MM.1S (cell line): ENCODE data around the gene ZNF638.

Source experiments
- DNase-seq: peaks from one replicate; pipeline ENCODE4 v3.0.0-alpha.2; 2015
- H2AFZ ChIP-seq: fragments of 300-600 bp; sonication (generic); 2 replicates; pipeline ENCODE4 v1.6.0; 2016; ENCODE audit warnings: antibody characterized with exemption, low read length
- H3F3A ChIP-seq: fragments of 300-600 bp; sonication (generic); 2 replicates; pipeline ENCODE4 v1.6.1; 2016; ENCODE audit warnings: mild to moderate bottlenecking, antibody characterized with exemption, low read length, moderate library complexity, mixed read lengths; ENCODE audit not compliant: insufficient read depth
- H3K27ac ChIP-seq: fragments of 300-600 bp; sonication (generic); 2 replicates; pipeline ENCODE4 v1.5.1; 2016; ENCODE audit warnings: mild to moderate bottlenecking, low read length
- H3K27me3 ChIP-seq: fragments of 300-600 bp; sonication (generic); replicated peaks from 2 replicates; pipeline ENCODE4 v1.6.0; 2016; ENCODE audit warnings: low read length; ENCODE audit not compliant: insufficient read depth
- H3K36me3 ChIP-seq: fragments of 300-600 bp; sonication (generic); replicated peaks from 2 replicates; pipeline ENCODE4 v1.6.1; 2016; ENCODE audit warnings: mild to moderate bottlenecking, low read length, mixed read lengths; ENCODE audit not compliant: insufficient read depth
- H3K4me1 ChIP-seq: fragments of 300-600 bp; sonication (generic); 2 replicates; pipeline ENCODE4 v1.6.1; 2016; ENCODE audit warnings: low read length, mixed read lengths
- H3K4me2 ChIP-seq: fragments of 300-600 bp; sonication (generic); 2 replicates; pipeline ENCODE4 v1.6.0; 2016; ENCODE audit warnings: low read depth, low read length
- H3K4me3 ChIP-seq: fragments of 300-600 bp; sonication (generic); 2 replicates; pipeline ENCODE4 v1.5.1; 2016; ENCODE audit warnings: low read length, mixed read lengths
- H3K79me2 ChIP-seq: fragments of 300-600 bp; sonication (generic); 2 replicates; pipeline ENCODE4 v1.6.1; 2016; ENCODE audit warnings: mixed run types, low read length, mixed read lengths
- H3K9ac ChIP-seq: fragments of 300-600 bp; sonication (generic); 2 replicates; pipeline ENCODE4 v1.6.1; 2016; ENCODE audit warnings: low read length, mixed read lengths
- H3K9me2 ChIP-seq: fragments of 300-600 bp; sonication (generic); replicated peaks from 2 replicates; pipeline ENCODE4 v1.6.1; 2016; ENCODE audit warnings: mild to moderate bottlenecking, low read length, mixed read lengths; ENCODE audit not compliant: insufficient read depth
- H3K9me3 ChIP-seq: fragments of 300-600 bp; sonication (generic); replicated peaks from 2 replicates; pipeline ENCODE4 v1.6.1; 2016; ENCODE audit warnings: mild to moderate bottlenecking, low read length, mixed read lengths; ENCODE audit not compliant: insufficient read depth
- H4K20me1 ChIP-seq: fragments of 300-600 bp; sonication (generic); 2 replicates; pipeline ENCODE4 v1.6.1; 2016; ENCODE audit warnings: mild to moderate bottlenecking, low read length, moderate library complexity, mixed read lengths; ENCODE audit not compliant: insufficient read depth
- EZH2 ChIP-seq: fragments of 300-600 bp; sonication (generic); optimal IDR thresholded peaks from 2 replicates; pipeline ENCODE3; 2017; ENCODE audit warnings: low read depth, mild to moderate bottlenecking, antibody characterized with exemption, low read length, mixed read lengths
- EZH2phosphoT487 ChIP-seq: fragments of 300-600 bp; sonication (generic); IDR thresholded peaks from 2 replicates; pipeline ENCODE4 v1.6.1; 2018; ENCODE audit warnings: antibody characterized with exemption, low read length
- TF ChIP-seq, protein P1 (sequence below): fragments of 300-600 bp; sonication (generic); IDR thresholded peaks from 2 replicates; pipeline ENCODE4 v1.5.1; 2016; ENCODE audit warnings: antibody characterized with exemption, low read length, mixed read lengths

Gene ZNF638

GRCh38 chr2:71481111-71481510 is 149.5 kb downstream of the ZNF638 start:
- no peaks in the 10 kb centered on the region for H3K4me1 ChIP-seq
- H3K79me2 ChIP-seq, result no peaks in the 10 kb centered on the region
- H3K27ac ChIP-seq, result no peak overlapping the region
- H3K9me3 ChIP-seq, result no peaks in the 10 kb centered on the region
- H3K4me3 ChIP-seq, result no peak overlapping the region
- DNase-seq, result no peak
- H2AFZ ChIP-seq, result no peak overlapping the region
- TF ChIP-seq EZH2 (no peak), EZH2phosphoT487 (no peak)
- TF ChIP-seq, protein P1, sequence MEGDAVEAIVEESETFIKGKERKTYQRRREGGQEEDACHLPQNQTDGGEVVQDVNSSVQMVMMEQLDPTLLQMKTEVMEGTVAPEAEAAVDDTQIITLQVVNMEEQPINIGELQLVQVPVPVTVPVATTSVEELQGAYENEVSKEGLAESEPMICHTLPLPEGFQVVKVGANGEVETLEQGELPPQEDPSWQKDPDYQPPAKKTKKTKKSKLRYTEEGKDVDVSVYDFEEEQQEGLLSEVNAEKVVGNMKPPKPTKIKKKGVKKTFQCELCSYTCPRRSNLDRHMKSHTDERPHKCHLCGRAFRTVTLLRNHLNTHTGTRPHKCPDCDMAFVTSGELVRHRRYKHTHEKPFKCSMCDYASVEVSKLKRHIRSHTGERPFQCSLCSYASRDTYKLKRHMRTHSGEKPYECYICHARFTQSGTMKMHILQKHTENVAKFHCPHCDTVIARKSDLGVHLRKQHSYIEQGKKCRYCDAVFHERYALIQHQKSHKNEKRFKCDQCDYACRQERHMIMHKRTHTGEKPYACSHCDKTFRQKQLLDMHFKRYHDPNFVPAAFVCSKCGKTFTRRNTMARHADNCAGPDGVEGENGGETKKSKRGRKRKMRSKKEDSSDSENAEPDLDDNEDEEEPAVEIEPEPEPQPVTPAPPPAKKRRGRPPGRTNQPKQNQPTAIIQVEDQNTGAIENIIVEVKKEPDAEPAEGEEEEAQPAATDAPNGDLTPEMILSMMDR, result no peak
- no peaks in the 10 kb centered on the region for H3K9me2 ChIP-seq
- H3K27me3 ChIP-seq, result no peaks in the 10 kb centered on the region
- no peak overlapping the region for H3K9ac ChIP-seq
- H3K4me2 ChIP-seq, result no peak overlapping the region
- no peaks in the 10 kb centered on the region for H3F3A ChIP-seq
- no peaks in the 10 kb centered on the region for H4K20me1 ChIP-seq
- H3K36me3 ChIP-seq, result no peaks in the 10 kb centered on the region

- no peaks in the 10 kb centered on the region for H4K20me1 ChIP-seq
- TF ChIP-seq, protein P1, result no peak
- no peak for TF ChIP-seq EZH2
- no peak for TF ChIP-seq EZH2phosphoT487
- H3K9me3 ChIP-seq, result no peaks in the 10 kb centered on the region
- no peaks in the 10 kb centered on the region for H3K9me2 ChIP-seq
- DNase-seq, result no peak
- H3K36me3 ChIP-seq, result no peaks in the 10 kb centered on the region
- no peaks in the 10 kb centered on the region for H3K4me1 ChIP-seq
- no peaks in the 10 kb centered on the region for H3K27me3 ChIP-seq
- H3F3A ChIP-seq, result no peaks in the 10 kb centered on the region
- H2AFZ ChIP-seq, result no peak overlapping the region
- H3K27ac ChIP-seq, result no peak overlapping the region
- H3K79me2 ChIP-seq, result no peaks in the 10 kb centered on the region
- H3K4me3 ChIP-seq, result no peak overlapping the region
- no peak overlapping the region for H3K9ac ChIP-seq
- H3K4me2 ChIP-seq, result no peak overlapping the region
Measured at GRCh38 chr2:71482055-71482454, 150.5 kb downstream of the ZNF638 start.

DNA sequence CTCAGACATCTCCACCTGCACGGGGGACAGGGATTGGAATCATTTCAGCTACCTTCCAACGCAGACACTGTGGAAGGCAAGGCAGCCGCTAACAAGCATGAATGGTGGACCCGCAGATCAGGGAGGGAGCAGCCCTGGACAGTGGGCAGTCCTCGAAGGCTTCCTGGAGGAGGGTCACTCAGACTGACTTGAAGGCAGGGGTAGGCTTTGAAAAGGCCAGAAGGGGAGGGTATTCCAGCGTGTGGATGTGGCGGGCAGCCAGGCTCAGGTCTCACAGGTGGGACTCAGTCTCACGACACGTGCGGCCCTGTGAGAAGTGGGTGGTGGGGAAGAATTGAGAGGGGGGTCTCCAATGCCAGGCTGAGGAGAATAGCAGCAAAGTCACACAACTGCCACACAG is 151.7 kb downstream of the ZNF638 start:
- no peaks in the 10 kb centered on the region for H3K27me3 ChIP-seq
- no peaks in the 10 kb centered on the region for H3K9me2 ChIP-seq
- H3K4me2 ChIP-seq, result no peak overlapping the region
- TF ChIP-seq, protein P1, result no peak
- TF ChIP-seq EZH2phosphoT487, result no peak
- TF ChIP-seq EZH2, result no peak
- H3K4me1 ChIP-seq, result no peaks in the 10 kb centered on the region
- no peak overlapping the region for H3K9ac ChIP-seq
- H2AFZ ChIP-seq, result no peak overlapping the region
- no peak for DNase-seq
- H3K79me2 ChIP-seq, result no peaks in the 10 kb centered on the region
- H3K27ac ChIP-seq, result no peak overlapping the region
- H3K4me3 ChIP-seq, result no peak overlapping the region
- no peaks in the 10 kb centered on the region for H3F3A ChIP-seq
- no peaks in the 10 kb centered on the region for H3K36me3 ChIP-seq
- no peaks in the 10 kb centered on the region for H3K9me3 ChIP-seq
- H4K20me1 ChIP-seq, result no peaks in the 10 kb centered on the region
